HepG2 (cell line): ENCODE data around the gene TALDO1. TPM values are rescaled to one million over a fixed set of nuclear protein-coding genes. Genes with fewer than 3 reads are reported as not detected.

Source experiments
- CAMTA2 ChIP-seq: sonication (generic); formaldehyde crosslinking; IDR thresholded peaks from 2 replicates; pipeline ENCODE4 v1.4.0; 2020; ENCODE audit warnings: mild to moderate bottlenecking, missing genetic modification reagents, borderline replicate concordance
- CBX5 ChIP-seq: sonication (generic); formaldehyde crosslinking; IDR thresholded peaks from 2 replicates; pipeline ENCODE4 v1.4.0; 2020; ENCODE audit warnings: missing genetic modification reagents, borderline replicate concordance
- HNF4A ChIP-seq: sonication (generic); formaldehyde crosslinking; IDR thresholded peaks from 2 replicates; pipeline ENCODE4 v1.4.0; 2020; ENCODE audit warnings: missing genetic modification reagents
- ISL2 ChIP-seq: sonication (generic); formaldehyde crosslinking; IDR thresholded peaks from 2 replicates; pipeline ENCODE4 v1.5.0; 2020; ENCODE audit warnings: missing genetic modification reagents
- MEIS1 ChIP-seq: sonication (generic); formaldehyde crosslinking; IDR thresholded peaks from 2 replicates; pipeline ENCODE4 v1.9.0; 2021; ENCODE audit warnings: mild to moderate bottlenecking, missing genetic modification reagents, moderate library complexity, borderline replicate concordance
- NR3C1 ChIP-seq: sonication (generic); formaldehyde crosslinking; IDR thresholded peaks from 2 replicates; pipeline ENCODE4 v1.4.0; 2020; ENCODE audit warnings: missing genetic modification reagents
- ZBTB7B ChIP-seq: sonication (generic); formaldehyde crosslinking; IDR thresholded peaks from 2 replicates; pipeline ENCODE4 v1.4.0; 2020; ENCODE audit warnings: missing genetic modification reagents
- ZFP36L1 ChIP-seq: sonication (generic); formaldehyde crosslinking; IDR thresholded peaks from 2 replicates; pipeline ENCODE4 v1.8.0; 2022; ENCODE audit warnings: mild to moderate bottlenecking, missing genetic modification reagents, moderate library complexity
- ZNF124 ChIP-seq: sonication (generic); formaldehyde crosslinking; IDR thresholded peaks from 2 replicates; pipeline ENCODE4 v1.4.0; 2020; ENCODE audit warnings: missing genetic modification reagents
- ZNF207 ChIP-seq: fragments of 450-650 bp; IDR thresholded peaks from 2 replicates; pipeline ENCODE4 v1.6.1; 2016; ENCODE audit warnings: antibody characterized with exemption, borderline replicate concordance
- ZNF256 ChIP-seq: sonication (generic); formaldehyde crosslinking; conservative IDR thresholded peaks from 2 replicates; pipeline ENCODE4 v1.4.0; 2020; ENCODE audit warnings: missing genetic modification reagents
- ZNF460 ChIP-seq: sonication (generic); formaldehyde crosslinking; IDR thresholded peaks from 2 replicates; pipeline ENCODE4 v1.5.1; 2020; ENCODE audit warnings: missing genetic modification reagents, mild to moderate bottlenecking, borderline replicate concordance
- ZNF607 ChIP-seq: sonication (generic); formaldehyde crosslinking; IDR thresholded peaks from 2 replicates; pipeline ENCODE4 v1.5.1; 2020; ENCODE audit warnings: missing genetic modification reagents, mild to moderate bottlenecking, borderline replicate concordance
- ZNF670 ChIP-seq: sonication (generic); formaldehyde crosslinking; IDR thresholded peaks from 2 replicates; pipeline ENCODE4 v1.8.0; 2022; ENCODE audit warnings: mild to moderate bottlenecking, missing genetic modification reagents, borderline replicate concordance
- polyA plus RNA-seq, 8 experiments: library from polyadenylated mRNA; depleted of rRNA in 3 of 8; stranded (reverse) in 7 of 8; unstranded in 1 of 8; fragments of >200 nt; fragmentation: Illumina TruSeq in 4 of 8; extraction: Trizol in 4 of 8; gene quantifications; 2 replicates each; pipeline versions ENCODE4 v1.2.1 to v1.2.3, GENCODE V29; 2011 to 2016; ENCODE audit warnings: low read depth in 4 of 8, missing spikeins in 1 of 8, mixed read lengths in 1 of 8; ENCODE audit not compliant: insufficient read depth in 1 of 8
- total RNA-seq, 5 experiments: library from RNA; depleted of rRNA; stranded (reverse); fragments of >200 nt; fragmentation: Illumina TruSeq; extraction: Trizol; gene quantifications; 2 replicates each; pipeline ENCODE4 v1.2.3, GENCODE V29; 2016; ENCODE audit warnings: low read depth in 1 of 5
- TF ChIP-seq, protein P1 (sequence below), 2 experiments: sonication (generic) in 1 of 2; formaldehyde crosslinking in 1 of 2; IDR thresholded peaks; 2 replicates each; pipeline versions ENCODE4 v1.6.1 to v1.9.0; 2014 to 2022; ENCODE audit warnings: antibody characterized with exemption in 1 of 2, borderline replicate concordance in 1 of 2, inconsistent platforms in 1 of 2, low read depth in 1 of 2, missing genetic modification reagents in 1 of 2
- TF ChIP-seq, protein P2 (sequence below): sonication (generic); formaldehyde crosslinking; IDR thresholded peaks from 2 replicates; pipeline ENCODE4 v1.4.0; 2020; ENCODE audit warnings: missing genetic modification reagents

Gene TALDO1
- total and polyA plus RNA-seq, 2 of the 13 experiments (the other 11 are each of a cell fraction or from before 2014, with no cell fraction given), result 107 to 240 TPM

DNA sequence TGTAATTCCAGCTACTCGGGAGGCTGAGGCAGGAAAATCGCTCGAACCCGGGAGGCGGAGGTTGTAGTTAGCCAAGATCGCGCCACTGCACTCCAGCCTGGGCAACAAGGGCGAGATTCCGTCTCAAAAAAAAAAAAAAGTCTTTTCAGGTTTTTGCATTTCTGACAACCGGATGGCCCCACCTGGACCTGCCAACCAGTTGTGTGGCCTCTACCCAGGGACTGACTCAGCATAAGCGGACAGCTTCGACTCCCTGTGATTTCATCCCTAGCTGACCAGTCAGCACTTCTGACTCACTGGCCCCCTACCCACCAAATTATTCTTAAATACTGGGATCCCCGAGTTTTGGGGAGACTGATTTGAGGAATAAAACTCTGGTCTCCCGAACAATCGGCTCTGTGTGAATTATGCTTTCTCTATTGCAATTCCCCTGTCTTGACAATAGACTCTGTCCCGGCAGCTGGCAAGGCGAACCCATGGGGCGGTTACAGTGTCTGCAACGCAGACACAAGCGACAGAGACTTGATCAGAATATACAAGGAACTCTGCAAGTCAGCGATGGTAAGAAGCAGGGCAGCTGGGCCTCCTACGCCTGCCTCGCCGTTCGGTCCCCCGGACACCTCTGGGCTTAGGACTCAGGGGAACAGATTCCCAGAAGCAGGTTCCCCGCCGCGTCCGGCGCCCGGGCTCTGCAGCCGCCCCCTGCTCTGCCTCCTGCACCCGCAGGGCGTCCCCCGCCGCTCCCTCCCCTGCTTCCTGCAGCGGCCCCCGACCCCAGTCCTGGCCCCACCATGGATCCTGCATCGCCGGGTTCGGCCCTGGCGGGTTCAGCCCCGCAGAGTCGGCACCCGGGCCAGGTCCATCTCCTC, 741 bp upstream of the TALDO1 start (continued):
- TF ChIP-seq, protein P1, sequence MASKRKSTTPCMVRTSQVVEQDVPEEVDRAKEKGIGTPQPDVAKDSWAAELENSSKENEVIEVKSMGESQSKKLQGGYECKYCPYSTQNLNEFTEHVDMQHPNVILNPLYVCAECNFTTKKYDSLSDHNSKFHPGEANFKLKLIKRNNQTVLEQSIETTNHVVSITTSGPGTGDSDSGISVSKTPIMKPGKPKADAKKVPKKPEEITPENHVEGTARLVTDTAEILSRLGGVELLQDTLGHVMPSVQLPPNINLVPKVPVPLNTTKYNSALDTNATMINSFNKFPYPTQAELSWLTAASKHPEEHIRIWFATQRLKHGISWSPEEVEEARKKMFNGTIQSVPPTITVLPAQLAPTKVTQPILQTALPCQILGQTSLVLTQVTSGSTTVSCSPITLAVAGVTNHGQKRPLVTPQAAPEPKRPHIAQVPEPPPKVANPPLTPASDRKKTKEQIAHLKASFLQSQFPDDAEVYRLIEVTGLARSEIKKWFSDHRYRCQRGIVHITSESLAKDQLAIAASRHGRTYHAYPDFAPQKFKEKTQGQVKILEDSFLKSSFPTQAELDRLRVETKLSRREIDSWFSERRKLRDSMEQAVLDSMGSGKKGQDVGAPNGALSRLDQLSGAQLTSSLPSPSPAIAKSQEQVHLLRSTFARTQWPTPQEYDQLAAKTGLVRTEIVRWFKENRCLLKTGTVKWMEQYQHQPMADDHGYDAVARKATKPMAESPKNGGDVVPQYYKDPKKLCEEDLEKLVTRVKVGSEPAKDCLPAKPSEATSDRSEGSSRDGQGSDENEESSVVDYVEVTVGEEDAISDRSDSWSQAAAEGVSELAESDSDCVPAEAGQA (IDR thresholded peaks at IDR 0.05; ENCODE audit: low read depth), result no peak
- TF ChIP-seq, protein P1 (CRISPR knock-in tag; IDR thresholded peaks at IDR 0.05; ENCODE audit: borderline replicate concordance), result peak; percentile 35; the same call in 1 of the 2 replicates
- TF ChIP-seq ISL2 (CRISPR knock-in tag) (0 out of 2 replicates have a peak, but pooled peaks have one; percentile 4), ZNF670 (CRISPR knock-in tag) (peak; percentile 26; the same call in 1 of the 2 replicates), ZNF607 (CRISPR knock-in tag) (no peak), CBX5 (CRISPR knock-in tag) (no peak), ZNF460 (CRISPR knock-in tag) (peak; percentile 57), ZNF124 (CRISPR knock-in tag) (0 out of 2 replicates have a peak, but pooled peaks have one; percentile 4), ZNF207 (no peak), ZBTB7B (CRISPR knock-in tag) (no peak), CAMTA2 (CRISPR knock-in tag) (0 out of 2 replicates have a peak, but pooled peaks have one; percentile 2), ZFP36L1 (0 out of 2 replicates have a peak, but pooled peaks have one; percentile 36), NR3C1 (no peak), HNF4A (CRISPR knock-in tag) (0 out of 2 replicates have a peak, but pooled peaks have one; percentile 3), ZNF256 (0 out of 2 replicates have a peak, but pooled peaks have one; percentile 17), MEIS1 (0 out of 2 replicates have a peak, but pooled peaks have one; percentile 19)
- TF ChIP-seq, protein P2, sequence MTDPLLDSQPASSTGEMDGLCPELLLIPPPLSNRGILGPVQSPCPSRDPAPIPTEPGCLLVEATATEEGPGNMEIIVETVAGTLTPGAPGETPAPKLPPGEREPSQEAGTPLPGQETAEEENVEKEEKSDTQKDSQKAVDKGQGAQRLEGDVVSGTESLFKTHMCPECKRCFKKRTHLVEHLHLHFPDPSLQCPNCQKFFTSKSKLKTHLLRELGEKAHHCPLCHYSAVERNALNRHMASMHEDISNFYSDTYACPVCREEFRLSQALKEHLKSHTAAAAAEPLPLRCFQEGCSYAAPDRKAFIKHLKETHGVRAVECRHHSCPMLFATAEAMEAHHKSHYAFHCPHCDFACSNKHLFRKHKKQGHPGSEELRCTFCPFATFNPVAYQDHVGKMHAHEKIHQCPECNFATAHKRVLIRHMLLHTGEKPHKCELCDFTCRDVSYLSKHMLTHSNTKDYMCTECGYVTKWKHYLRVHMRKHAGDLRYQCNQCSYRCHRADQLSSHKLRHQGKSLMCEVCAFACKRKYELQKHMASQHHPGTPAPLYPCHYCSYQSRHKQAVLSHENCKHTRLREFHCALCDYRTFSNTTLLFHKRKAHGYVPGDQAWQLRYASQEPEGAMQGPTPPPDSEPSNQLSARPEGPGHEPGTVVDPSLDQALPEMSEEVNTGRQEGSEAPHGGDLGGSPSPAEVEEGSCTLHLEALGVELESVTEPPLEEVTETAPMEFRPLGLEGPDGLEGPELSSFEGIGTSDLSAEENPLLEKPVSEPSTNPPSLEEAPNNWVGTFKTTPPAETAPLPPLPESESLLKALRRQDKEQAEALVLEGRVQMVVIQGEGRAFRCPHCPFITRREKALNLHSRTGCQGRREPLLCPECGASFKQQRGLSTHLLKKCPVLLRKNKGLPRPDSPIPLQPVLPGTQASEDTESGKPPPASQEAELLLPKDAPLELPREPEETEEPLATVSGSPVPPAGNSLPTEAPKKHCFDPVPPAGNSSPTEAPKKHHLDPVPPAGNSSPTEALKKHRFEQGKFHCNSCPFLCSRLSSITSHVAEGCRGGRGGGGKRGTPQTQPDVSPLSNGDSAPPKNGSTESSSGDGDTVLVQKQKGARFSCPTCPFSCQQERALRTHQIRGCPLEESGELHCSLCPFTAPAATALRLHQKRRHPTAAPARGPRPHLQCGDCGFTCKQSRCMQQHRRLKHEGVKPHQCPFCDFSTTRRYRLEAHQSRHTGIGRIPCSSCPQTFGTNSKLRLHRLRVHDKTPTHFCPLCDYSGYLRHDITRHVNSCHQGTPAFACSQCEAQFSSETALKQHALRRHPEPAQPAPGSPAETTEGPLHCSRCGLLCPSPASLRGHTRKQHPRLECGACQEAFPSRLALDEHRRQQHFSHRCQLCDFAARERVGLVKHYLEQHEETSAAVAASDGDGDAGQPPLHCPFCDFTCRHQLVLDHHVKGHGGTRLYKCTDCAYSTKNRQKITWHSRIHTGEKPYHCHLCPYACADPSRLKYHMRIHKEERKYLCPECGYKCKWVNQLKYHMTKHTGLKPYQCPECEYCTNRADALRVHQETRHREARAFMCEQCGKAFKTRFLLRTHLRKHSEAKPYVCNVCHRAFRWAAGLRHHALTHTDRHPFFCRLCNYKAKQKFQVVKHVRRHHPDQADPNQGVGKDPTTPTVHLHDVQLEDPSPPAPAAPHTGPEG (CRISPR knock-in tag), result peak; percentile 13; the same call in 1 of the 2 replicates
